ENCODE results near the gene ELP4. TPM values are rescaled to one million over a fixed set of nuclear protein-coding genes. Genes with fewer than 3 reads are reported as not detected.
A peak's percentile ranks its signal among the peaks of the same experiment; 100 is the strongest.

ELP4 gene
- total and polyA plus RNA-seq, 12 donors = 9.8 to 19.5 (median 15.9) TPM

- no peak for TF ChIP-seq CTCF (IDR thresholded peaks at IDR 0.05)
- ATAC-seq (no peak), DNase-seq (no peak)
- peaks cover 0 to 6% (median 0%) of the 10 kb centered on the region in 7 donors for H3K27me3 ChIP-seq
- intact Hi-C loops (cut with DNase I) = no loop called here
- H3K4me1 ChIP-seq = peaks cover 0 to 5% (median 0%) of the 10 kb centered on the region in 9 donors
- no peaks in the 10 kb centered on the region for H3K36me3 ChIP-seq
- H3K27ac ChIP-seq = no peak overlapping the region
- 86 to 91% methylated on average over 3 of the region's 3 CpGs for WGBS, 2 donors
- H3K9me3 ChIP-seq = no peaks in the 10 kb centered on the region
- no peak overlapping the region for H3K4me3 ChIP-seq
Measured at GRCh38 chr11:31770011-31770700, 260.6 kb downstream of the ELP4 start.

- no peak for TF ChIP-seq CTCF (IDR thresholded peaks at IDR 0.05)
- Histone ChIP-seq H3K27me3 (peaks cover 0 to 6% (median 0%) of the 10 kb centered on the region in 7 donors), H3K36me3 (peaks cover 0 to under 1% (median 0%) of the 10 kb centered on the region in 9 donors), H3K9me3 (peaks cover 0 to 7% (median 0%) of the 10 kb centered on the region in 11 donors), H3K4me1 (peaks cover 0 to 5% (median 0%) of the 10 kb centered on the region in 9 donors), H3K27ac (no peak overlapping the region), H3K4me3 (no peak overlapping the region)
- DNase-seq = no peak
- 45 to 55% methylated on average over 2 of the region's 2 CpGs for WGBS, 2 donors
- intact Hi-C loops (cut with DNase I) = no loop called here
- peak in 1 of 8 donors; percentile 35 for ATAC-seq
Measured at GRCh38 chr11:31772412-31772811, 262.8 kb downstream of the ELP4 start.

- Histone ChIP-seq H3K27me3 (no peaks in the 10 kb centered on the region), H3K4me3 (no peak overlapping the region), H3K9me3 (peaks cover 0 to 9% (median 0%) of the 10 kb centered on the region in 11 donors), H3K4me1 (peaks cover 0 to 14% (median 0%) of the 10 kb centered on the region in 9 donors), H3K36me3 (peaks cover 0 to 10% (median 0%) of the 10 kb centered on the region in 9 donors), H3K27ac (no peak overlapping the region)
- intact Hi-C loops (cut with DNase I) = no loop called here
- WGBS, 2 donors = 57 to 65% methylated on average over 6 of the region's 6 CpGs
- peak in 5 of 8 donors; percentile 8 to 84 (median 35) for ATAC-seq
- no peak for TF ChIP-seq CTCF (IDR thresholded peaks at IDR 0.05)
- DNase-seq = no peak
Measured at GRCh38 chr11:31779374-31779791, 269.8 kb downstream of the ELP4 start.

- H3K27ac ChIP-seq = no peak overlapping the region
- 94 to 100% methylated on average over 4 of the region's 4 CpGs for WGBS, 2 donors
- ATAC-seq = no peak
Measured at GRCh38 chr11:31780078-31780477, 270.5 kb downstream of the ELP4 start.

More at GRCh38 chr11:31780078-31780477, 270.5 kb downstream of the ELP4 start:
- no peak for TF ChIP-seq CTCF (IDR thresholded peaks at IDR 0.05)
- Histone ChIP-seq H3K4me1 (peaks cover 0 to 14% (median 0%) of the 10 kb centered on the region in 9 donors), H3K36me3 (peaks cover 0 to 10% (median 0%) of the 10 kb centered on the region in 9 donors), H3K9me3 (peaks cover 0 to 9% (median 0%) of the 10 kb centered on the region in 11 donors), H3K27me3 (no peaks in the 10 kb centered on the region), H3K4me3 (no peak overlapping the region)
- no peak for DNase-seq
- intact Hi-C loops (cut with DNase I) = no loop called here
